ENCODE data around the gene KMT2E. TPM values are rescaled to one million over a fixed set of nuclear protein-coding genes. Genes with fewer than 3 reads are reported as not detected.

KMT2E gene
- total RNA-seq, 1 experiment from 2014 or later = 38.2 TPM

- no peak overlapping the region for H4K5ac ChIP-seq (ENCODE audit: insufficient read length, low read depth, low read length)
Observed at GRCh38 chr7:105139381-105139780, 125.4 kb downstream of the KMT2E start.

More at GRCh38 chr7:105139381-105139780, 125.4 kb downstream of the KMT2E start:
- no peaks in the 10 kb centered on the region for H3K27me3 Mint-ChIP-seq (ENCODE audit: low read depth)
- Histone ChIP-seq H3K27ac (ENCODE audit: insufficient read length, low read depth, low read length) (no peak overlapping the region), H2BK15ac (ENCODE audit: low read depth, low read length) (no peak overlapping the region), H3K9ac (ENCODE audit: extremely low read depth, insufficient read length, low read length) (no peak overlapping the region), H2AFZ (ENCODE audit: low read length) (no peak overlapping the region), H2BK120ac (ENCODE audit: low read depth, low read length, poor library complexity, severe bottlenecking) (no peak overlapping the region), H4K20me1 (ENCODE audit: control insufficient read depth, insufficient read depth, insufficient read length) (no peaks in the 10 kb centered on the region), H3K9me3 (ENCODE audit: control insufficient read depth, low read depth, low read length) (no peaks in the 10 kb centered on the region), H3K79me1 (ENCODE audit: insufficient read depth, low read depth, low read length, poor library complexity, severe bottlenecking) (no peaks in the 10 kb centered on the region), H3K4me2 (ENCODE audit: insufficient read depth, insufficient read length, low read length) (no peak overlapping the region), H2BK12ac (ENCODE audit: insufficient read length, low read depth, low read length) (no peak overlapping the region), H3K23ac (ENCODE audit: insufficient read length, low read depth, low read length) (no peak overlapping the region), H3T11ph (ENCODE audit: low read length) (no peak overlapping the region), H3K23me2 (ENCODE audit: insufficient read length, low read depth, low read length, poor library complexity, severe bottlenecking) (no peaks in the 10 kb centered on the region), H3K56ac (ENCODE audit: insufficient read length, low read depth, low read length) (no peak overlapping the region), H2AK5ac (ENCODE audit: insufficient read length, low read length) (no peak overlapping the region), H2BK20ac (ENCODE audit: low read depth, low read length, poor library complexity, severe bottlenecking) (no peak overlapping the region), H2BK5ac (ENCODE audit: insufficient read length, low read length) (no peak overlapping the region), H3K79me2 (ENCODE audit: insufficient read depth, low read length) (0 out of 2 replicates have a peak, but pooled peaks cover 2% of the 10 kb centered on the region), H3K4ac (ENCODE audit: low read depth, low read length) (no peak overlapping the region), H4K8ac (replicated peaks; ENCODE audit: insufficient read length, low read depth, low read length) (no peak overlapping the region), H4K91ac (ENCODE audit: insufficient read length, low read depth, low read length) (no peak overlapping the region), H3K27me3 (ENCODE audit: insufficient read depth, low read length) (no peaks in the 10 kb centered on the region), H3K14ac (ENCODE audit: insufficient read depth, low read length) (no peak overlapping the region), H3K18ac (ENCODE audit: insufficient read length, low read depth, low read length) (no peak overlapping the region), H3K4me1 (ENCODE audit: insufficient read depth, low read length) (no peaks in the 10 kb centered on the region)
- no peak overlapping the region for H3K27ac Mint-ChIP-seq
- H3K36me3 Mint-ChIP-seq (ENCODE audit: insufficient read depth in 1 of 3, low read depth in 3 of 3) = peaks cover 10 to 33% (median 22%) of the 10 kb centered on the region in 3 experiments
- no peaks in the 10 kb centered on the region for H3K9me3 Mint-ChIP-seq
- TF ChIP-seq, protein P1, sequence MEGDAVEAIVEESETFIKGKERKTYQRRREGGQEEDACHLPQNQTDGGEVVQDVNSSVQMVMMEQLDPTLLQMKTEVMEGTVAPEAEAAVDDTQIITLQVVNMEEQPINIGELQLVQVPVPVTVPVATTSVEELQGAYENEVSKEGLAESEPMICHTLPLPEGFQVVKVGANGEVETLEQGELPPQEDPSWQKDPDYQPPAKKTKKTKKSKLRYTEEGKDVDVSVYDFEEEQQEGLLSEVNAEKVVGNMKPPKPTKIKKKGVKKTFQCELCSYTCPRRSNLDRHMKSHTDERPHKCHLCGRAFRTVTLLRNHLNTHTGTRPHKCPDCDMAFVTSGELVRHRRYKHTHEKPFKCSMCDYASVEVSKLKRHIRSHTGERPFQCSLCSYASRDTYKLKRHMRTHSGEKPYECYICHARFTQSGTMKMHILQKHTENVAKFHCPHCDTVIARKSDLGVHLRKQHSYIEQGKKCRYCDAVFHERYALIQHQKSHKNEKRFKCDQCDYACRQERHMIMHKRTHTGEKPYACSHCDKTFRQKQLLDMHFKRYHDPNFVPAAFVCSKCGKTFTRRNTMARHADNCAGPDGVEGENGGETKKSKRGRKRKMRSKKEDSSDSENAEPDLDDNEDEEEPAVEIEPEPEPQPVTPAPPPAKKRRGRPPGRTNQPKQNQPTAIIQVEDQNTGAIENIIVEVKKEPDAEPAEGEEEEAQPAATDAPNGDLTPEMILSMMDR (conservative IDR thresholded peaks at IDR 0.05) = no peak
- H3K4me3 Mint-ChIP-seq = no peak overlapping the region
- H3K4me1 Mint-ChIP-seq = peaks cover 0 to 7% of the 10 kb centered on the region in 2 experiments; a peak in 3 of 4 replicates
- DNase-seq = no peak
